Left kidney (tissue), 2 donors: ENCODE results near the gene GPN2. TPM values are rescaled to one million over a fixed set of nuclear protein-coding genes. Genes with fewer than 3 reads are reported as not detected.
"Not testable (repeated sequence)": the region's sequence is repeated elsewhere in the genome, so short reads cannot be mapped to it uniquely, and the experiment has no call there.

ENCODE experiments used
- DNase-seq: peaks from one replicate; pipeline ENCODE4 v3.0.0-alpha.2; 2013
- polyA plus RNA-seq: library from polyadenylated mRNA; unstranded; fragments of 120-200 nt; gene quantifications from one replicate; pipeline ENCODE4 v1.2.1, GENCODE V29; 2013; ENCODE audit not compliant: insufficient read length

Gene GPN2
- polyA plus RNA-seq, 1 donor, result 32.7 TPM

DNA sequence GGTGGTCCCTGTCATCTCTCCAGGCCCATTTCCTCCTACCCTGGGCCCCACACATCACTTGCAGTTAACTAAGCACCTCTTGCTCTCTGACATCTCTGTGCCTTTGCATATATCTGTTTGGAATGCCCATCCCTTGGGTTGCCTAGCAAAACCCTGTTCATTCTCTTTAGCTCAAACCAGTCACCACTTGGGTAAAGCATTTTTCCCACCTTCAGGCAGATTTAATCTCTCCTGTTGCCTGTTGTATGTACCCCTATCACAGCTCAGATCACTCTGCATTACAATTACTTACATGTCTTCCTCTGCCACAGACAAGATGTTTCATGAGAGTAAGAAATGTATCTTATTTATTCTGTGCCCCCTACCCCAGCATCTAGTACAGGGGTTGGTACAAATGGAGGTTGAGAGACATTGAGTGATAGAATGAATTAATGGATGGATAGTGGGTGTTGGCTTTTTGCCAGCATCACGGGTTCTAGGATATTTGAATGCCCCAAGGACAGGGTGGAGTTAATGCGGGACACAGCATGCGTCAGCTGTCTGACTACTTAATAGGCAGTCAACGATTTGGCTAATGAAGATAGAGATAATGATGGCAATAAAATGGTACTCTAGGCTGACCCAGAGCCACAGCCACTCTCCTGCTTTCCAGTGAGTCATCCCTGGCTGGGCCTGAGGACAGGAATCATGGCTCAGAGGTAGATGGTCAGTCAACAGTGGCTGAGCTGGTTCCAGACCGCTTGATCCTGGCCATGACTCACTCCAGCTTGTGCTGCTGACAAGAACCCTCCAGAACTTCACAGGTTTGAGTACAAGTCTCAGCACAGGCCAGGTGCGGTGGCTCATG, 17.2 kb upstream of the GPN2 start:
- DNase-seq, result no peak

DNA sequence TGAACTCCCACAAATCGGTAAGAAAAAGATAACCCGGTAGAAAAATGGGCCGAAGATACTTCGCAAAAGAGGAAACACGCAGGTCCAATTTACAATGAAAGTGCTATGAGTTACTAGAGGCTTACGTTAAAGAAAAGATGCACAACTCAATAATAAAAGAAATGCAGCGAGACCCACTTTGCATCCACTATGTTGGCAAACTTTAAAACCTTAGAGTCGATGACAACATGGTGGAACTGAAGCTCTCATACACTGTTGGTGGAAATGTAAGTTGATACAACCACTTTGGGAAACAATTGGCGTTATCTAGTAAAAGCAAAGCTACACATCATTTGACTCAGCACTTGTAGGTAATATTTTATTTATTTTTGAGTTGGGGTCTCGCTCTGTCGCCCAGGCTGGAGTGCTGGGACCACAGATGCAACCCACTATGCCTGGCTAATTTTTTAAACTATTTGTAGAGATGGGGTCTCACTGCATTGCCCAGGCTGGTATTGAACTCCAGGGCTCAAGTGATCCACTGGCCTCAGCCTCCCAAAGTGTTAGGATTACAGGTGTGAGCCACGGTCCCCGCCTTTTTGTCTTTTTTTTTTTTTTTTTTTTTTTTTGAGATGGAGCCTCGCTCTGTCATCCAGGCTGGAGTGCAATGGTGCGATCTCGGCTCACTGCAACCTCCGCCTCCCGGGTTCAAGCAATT, 10.9 kb upstream of the GPN2 start:
- DNase-seq, result no peak

DNA sequence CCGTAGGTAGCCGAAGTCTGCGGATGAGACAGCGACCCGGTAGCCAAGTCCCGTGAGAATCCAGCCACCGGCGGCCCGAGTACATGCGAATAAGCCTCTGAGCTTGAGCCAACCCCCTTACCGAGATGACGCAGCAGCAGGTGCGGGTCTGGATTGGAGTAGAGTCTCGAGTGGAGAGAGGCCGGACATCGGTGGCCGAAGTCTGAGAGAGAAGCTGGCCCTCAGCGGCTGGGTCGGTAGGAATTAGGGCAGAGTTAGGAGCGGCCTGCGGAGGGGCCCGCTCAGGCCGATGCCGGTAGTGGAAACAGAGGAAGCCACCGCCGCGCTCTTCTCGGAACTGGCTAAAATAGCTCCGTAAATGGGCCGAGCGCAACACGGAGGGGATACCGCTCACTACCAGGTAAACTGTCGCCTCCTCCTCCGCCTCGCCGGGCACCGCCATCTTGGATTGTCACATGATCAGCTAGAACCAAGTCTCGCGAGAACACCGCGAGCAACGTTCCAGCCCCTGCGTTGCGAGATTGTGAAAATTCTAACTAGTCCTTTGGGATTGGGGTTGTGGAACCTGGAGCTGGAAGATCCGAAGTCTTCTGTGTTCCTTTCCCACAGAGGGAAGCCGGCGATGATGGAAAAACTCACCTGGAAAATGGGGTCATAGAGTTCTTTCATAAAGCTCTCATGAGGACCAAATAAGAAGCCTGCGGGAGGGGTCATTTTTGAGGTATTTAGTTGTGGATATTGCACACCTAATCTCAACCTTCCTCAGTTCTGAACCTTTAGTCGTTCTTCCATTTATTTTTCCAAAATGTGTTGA, 10.1 kb upstream of the GPN2 start, which contains the start of gene GPATCH3:
Gene GPATCH3 (minus strand): TSS at position 467 of the 814 bp plus-strand sequence. CDS start 25 bp downstream, at position 442.
- peak; percentile 93 for DNase-seq

DNA sequence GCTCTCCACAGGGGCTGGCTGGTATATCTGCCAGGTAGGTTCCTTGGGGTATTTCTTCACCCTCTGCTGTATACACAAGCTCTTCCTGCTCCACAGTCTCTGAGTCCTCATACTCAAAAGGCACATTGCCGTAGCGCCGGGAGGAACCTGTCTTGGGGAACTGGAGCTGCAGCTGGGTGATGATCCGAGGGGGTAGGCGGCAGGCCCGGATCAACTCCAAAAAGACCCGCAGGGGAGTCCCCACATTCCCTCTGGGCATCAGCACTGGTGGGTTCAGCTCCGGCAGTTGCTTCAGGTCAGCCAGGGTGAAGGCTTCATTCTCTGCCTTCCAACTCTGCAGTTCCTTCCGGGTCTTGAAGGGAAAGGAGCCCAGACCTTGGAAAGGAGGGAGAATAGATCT, 7.3 kb upstream of the GPN2 start:
- DNase-seq, result no peak

DNA sequence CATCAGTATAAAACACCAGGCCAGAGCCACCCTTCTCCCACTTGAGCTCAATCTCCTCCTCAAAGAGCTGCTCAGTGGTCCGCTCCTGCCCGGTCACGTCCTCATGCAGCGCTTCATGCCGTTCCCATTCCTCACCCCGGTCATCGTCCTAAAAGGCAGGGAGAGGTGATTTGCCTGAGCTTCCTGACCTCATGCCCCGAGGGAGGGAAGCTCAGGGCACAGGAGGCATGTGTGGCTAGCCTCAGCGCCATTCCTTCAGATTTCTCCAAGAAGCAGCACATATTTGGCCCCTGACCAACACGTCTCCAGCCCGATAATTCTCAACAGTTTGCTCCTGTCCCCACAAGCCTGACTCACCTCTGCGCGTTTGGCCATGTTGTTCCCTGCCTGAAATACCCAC, 4.2 kb upstream of the GPN2 start:
- no peak for DNase-seq

DNA sequence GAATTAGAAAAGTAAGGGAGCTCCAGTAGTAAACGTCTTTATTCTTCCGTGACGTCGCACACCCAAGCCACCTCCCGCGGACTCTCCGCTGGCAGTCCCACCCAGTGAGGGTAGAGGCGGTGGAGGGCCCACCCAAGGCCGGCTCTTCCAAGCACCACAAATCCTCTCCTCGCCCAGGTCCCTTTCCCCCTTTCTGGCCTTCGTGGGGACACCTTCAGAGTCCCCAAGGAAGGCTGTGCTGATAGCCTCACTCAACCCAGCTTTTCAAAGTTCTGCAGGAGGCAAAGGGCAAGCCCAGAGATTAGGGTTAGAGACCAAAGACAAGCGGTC, 349 bp upstream of the GPN2 start:
- no peak for DNase-seq

DNA sequence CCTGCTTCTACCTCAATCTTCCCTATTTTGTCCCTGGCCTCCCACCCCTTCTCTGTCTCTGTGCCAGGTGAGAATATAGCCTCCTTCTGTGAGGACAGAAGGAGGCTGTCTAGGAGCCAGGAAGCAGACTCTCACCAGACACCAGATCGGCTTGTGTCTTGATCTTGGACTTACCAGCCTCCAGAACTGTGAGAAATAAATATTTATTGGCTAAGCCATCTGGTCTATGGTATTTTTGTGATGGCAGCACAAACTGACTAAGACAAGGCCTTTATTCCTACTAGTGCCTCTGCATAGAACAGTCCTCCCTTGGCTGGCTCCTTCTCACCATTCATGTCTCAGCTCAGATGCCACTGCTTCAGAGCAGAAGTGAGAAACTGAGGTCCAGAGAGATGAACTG, 1.9 kb downstream of the GPN2 start:
- no peak for DNase-seq

DNA sequence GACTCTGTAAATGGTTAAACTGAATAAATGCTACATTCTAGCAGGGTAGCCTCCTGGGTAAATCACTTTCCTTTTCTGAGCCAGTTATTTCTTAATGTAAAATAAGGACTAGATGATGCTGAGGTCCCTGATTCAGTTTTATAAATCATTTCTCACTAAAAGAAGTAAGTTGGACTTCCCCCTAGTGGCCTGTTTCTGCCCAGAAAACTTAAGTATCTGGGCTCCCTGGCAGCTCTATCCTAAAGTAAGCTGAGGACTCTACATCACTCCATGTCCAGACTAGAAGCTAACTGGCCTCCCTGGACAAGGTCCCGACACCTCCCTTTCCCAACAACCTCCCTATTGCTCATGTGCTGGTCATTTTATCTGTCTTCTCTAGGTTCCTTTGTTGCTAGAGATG, 3.0 kb downstream of the GPN2 start:
- no peak for DNase-seq

DNA sequence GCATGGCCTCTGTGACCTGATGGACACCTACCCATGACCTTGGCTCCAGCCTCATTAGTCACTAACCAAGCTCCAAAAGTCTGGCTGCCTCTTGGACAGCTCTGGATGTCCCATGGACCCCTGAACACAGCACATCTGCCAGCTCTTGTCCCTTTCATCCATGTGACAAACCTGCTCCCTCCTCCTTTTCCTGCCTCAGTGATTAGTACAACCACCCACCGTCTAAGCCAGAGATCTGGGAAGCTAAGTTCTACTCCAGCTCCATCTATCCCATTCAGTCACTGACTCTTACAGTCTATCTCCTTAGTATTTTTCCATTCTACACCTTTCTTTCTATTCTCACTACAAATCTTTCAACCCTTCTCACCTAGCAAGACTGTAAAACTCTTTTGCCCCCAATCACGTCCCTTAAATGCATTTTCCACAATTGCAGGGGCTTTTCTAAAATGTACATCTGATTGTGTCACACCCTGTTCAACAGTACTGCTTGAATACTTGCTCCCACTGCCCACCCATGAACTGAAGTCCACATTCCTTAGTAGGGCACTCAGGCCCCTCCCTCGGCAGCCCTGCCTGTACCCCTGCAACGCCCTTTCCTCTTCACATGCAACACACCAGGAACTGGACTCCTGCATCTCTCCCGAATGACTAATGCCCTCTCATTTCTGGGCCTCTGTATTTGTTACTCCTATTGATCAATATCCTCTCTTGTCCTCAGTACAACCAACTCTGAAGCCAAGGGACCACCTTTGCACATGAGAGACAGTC, 7.2 kb downstream of the GPN2 start:
- DNase-seq, result no peak

DNA sequence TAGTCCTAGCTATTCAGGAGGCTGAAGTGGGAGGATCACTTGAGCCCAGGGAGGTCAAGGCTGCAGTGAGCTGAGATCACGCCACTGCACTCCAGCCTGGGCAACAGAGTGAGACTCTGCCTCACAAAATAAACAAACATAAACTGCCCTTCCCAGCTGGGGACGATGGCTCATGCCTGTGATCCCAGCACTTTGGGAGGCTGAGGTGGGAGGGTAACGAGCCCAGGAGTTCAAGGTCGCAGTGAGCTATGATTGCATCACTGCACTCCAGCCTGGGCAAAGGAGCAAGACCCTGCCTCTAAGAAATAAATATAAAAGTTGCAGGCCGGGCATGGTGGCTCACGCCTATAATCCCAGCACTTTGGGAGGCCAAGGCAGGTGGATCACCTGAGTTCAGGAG, 8.5 kb downstream of the GPN2 start:
- not testable (repeated sequence) for DNase-seq

DNA sequence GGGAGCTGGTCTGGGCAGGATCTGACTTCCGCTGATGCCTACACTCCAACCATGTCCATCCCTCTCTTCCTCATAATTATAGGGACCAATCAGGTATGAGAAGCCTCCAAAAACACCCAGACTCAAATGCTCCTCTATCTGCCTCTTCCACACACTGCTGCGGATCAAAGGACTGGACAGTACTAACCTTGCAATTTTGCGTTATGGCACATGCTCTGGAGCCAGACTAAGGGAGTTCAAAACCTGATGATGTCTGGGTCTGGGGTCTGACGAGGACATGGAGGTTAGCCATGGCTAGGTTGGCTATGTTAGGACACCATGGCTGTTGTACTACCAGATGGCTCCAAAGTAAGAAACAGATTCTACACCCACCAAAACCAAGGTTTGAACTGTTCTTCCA, 10.3 kb downstream of the GPN2 start:
- no peak for DNase-seq

DNA sequence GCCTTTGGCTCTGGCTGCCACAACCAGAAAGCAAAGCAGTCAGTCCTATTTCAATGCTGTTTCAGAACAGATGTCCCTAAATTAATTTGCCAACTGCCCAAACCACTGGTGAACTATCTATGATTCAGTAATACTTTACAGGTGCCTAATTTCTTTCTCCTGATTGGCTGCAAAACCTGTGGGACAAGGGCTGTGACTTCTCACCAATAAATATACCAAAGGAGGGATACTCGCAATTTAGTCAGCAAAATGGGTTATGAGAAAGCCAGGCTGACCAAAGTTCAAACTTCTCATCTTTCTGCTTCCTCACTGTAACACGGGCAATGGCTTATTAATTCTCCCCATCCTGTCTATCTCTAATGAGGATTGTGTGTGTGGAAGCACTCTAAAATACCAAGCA, 12.8 kb downstream of the GPN2 start:
- no peak for DNase-seq

DNA sequence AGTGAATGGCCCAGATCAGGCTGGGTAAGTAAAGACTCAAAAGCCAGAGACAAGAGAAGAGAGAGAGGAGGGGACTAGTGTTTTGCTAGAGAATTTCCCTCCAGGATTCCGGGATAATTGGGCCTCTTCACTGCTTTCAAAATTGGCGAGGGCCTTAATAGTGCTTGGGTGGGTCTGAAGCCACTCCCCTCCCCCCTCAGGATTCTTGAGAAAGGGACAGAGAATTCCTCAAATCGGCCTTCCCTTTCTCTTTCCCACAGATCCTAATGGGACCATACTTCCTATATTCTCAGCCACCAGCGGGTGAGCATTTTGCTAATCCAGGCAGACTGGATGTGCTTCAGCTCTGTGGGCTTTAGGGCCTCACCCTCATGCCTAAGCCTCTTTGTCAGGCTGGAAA, 15.2 kb downstream of the GPN2 start:
- DNase-seq, result no peak

DNA sequence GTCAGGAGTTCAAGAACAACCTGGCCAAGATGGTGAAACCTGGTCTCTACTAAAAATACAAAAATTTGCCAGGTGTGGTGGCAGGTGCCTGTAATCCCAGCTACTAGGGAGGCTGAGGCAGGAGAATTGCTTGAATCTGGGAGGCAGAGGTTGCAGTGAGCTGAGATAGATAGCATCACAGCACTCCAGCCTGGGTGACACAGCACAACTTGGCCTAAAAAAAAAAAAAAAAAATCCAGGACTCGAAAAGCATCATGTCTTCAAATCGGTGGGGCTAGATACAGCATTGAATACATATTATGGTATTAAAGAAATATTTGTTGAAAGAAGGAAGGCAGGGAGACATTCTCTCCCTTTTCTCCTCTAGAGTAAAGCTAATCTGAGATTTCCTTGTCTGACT, 17.0 kb downstream of the GPN2 start:
- DNase-seq, result not testable (repeated sequence)

DNA sequence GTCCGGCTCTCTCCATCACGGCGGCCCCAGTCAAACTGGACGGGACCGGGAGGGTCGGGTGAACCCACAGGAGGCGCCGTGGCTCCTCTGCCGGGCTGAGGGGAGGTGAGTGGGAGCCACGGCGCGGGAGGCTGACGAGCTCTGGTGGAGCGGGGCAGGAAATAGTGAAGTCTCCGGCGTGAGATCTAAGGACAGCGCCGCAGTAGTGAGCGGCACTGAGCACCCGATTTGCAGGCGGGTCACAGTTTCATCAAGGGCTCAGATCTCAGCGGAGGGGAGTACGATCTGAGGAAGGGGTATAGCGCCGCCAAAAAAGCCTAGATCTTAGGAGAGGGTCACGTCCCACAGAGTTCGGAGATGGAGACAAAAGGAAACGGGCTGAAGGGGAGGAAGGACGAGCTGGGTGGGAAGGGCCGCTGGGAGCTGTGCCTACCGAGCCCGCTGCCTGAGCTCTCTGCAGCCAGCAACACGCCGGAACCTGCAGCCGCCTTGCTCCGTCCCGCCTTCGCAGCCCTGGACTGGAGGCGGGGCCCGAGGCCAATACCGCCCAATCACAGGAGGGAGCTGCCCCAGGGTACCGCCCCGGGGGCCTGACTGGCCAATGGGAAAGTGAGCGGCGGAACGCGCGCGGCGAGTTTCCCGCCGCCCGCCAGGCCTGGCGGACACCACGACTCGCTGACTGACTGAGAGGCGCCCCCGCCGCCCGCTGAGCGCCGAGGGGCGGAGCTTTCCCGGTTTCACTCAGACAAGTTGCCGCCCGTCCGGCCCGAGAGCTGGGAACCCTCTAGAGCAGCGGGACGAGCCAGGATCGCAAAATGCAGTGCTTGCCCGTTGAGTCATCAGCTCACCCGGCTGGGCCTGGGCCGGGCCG, 25.2 kb downstream of the GPN2 start:
- DNase-seq, result peak; percentile 96

DNA sequence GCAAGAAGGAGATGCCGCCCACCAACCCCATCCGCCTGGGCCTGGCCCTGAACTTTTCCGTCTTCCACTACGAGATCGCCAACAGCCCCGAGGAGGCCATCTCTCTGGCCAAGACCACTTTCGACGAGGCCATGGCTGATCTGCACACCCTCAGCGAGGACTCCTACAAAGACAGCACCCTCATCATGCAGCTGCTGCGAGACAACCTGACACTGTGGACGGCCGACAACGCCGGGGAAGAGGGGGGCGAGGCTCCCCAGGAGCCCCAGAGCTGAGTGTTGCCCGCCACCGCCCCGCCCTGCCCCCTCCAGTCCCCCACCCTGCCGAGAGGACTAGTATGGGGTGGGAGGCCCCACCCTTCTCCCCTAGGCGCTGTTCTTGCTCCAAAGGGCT, 26.4 kb downstream of the GPN2 start:
- no peak for DNase-seq

DNA sequence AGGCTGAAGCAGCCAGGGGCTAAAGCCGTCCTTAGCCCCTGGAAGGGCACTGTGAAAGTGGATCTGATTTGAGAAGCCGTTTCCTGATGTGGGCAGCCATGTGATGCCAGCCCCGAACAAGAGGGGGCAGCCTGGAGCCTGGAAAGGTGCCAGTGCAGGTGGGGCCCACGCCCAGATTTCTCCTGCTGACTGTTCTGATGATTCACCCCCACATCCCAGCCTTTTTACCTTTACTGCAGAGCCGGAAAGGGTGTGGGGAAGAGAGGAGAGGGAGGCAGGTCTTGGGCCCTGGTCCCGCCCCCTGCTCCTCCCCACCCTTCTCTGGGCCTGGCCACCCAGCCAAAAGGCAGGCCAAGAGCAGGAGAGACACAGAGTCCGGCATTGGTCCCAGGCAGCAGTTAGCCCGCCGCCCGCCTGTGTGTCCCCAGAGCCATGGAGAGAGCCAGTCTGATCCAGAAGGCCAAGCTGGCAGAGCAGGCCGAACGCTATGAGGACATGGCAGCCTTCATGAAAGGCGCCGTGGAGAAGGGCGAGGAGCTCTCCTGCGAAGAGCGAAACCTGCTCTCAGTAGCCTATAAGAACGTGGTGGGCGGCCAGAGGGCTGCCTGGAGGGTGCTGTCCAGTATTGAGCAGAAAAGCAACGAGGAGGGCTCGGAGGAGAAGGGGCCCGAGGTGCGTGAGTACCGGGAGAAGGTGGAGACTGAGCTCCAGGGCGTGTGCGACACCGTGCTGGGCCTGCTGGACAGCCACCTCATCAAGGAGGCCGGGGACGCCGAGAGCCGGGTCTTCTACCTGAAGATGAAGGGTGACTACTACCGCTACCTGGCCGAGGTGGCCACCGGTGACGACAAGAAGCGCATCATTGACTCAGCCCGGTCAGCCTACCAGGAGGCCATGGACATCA, 27.1 kb downstream of the GPN2 start, which contains the start of gene SFN:
Gene SFN (plus strand): TSS at position 369 of the 904 bp plus-strand sequence. CDS start 64 bp downstream, at position 433.
- no peak for DNase-seq

DNA sequence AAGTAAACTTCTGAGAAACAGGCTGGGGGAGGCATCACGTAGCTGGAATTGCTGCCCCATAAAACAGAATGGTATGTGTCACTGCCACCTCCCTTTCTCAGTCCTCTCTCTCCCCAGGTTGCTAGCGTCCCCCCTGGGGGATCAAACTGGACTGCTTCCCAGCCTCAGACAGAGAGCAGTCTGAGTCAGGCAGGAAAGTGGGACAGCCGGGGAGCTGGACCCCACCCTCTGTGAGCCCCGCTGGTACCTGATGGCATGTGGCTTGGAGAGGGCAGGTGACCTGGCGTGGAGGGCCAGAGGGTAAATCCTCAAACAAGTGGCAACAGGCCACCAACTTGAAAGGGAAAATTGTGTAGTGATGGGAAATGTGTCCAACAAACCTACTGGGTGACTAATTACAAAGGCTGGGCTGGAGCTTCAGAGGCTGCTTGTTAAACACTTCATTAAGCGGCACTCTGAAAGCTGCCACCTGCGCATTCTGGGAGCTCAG, 28.1 kb downstream of the GPN2 start:
- DNase-seq, result no peak

DNA sequence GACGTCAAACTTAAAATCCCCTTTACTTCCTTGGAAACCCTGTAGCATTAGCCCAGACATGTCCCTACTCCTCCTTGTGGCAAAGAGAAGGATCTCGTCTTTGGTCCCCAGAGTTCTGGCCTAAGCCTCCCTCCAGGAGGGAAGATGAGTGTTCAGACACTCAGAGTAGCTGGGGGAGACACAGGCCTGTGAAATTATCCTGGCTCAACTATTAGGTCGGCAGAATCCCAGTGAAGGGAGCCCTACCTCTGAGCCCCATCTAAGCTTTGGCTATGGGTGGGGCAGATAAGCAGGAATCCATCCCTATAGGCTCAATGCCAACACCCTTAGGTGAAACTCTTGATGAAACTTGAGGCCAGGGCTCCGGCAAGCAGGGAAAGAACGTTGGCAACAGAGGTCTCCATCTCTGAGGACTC, 28.8 kb downstream of the GPN2 start:
- no peak for DNase-seq
